Neural cell (in vitro differentiated cells): Measurements from ENCODE around the gene RPLP2. TPM values are rescaled to one million over a fixed set of nuclear protein-coding genes. Genes with fewer than 3 reads are reported as not detected.

Source experiments
- H2AFZ ChIP-seq: fragments of 200-600, 300-800 bp; sonication (generic), shearing (Covaris generic); 2 replicates; pipeline ENCODE4 v1.6.0; 2014; ENCODE audit warnings: low read depth, mild to moderate bottlenecking, antibody characterized with exemption, low read length, moderate library complexity
- H3F3A ChIP-seq: fragments of 200-600 bp; shearing (Covaris generic); 2 replicates; pipeline ENCODE4 v1.6.1; 2016; ENCODE audit warnings: mild to moderate bottlenecking, moderate library complexity, mixed read lengths, antibody characterized with exemption, low read length; ENCODE audit not compliant: insufficient read depth, poor library complexity, severe bottlenecking
- H3K27ac ChIP-seq: fragments of 200-600, 300-800 bp; sonication (generic), shearing (Covaris generic); 2 replicates; pipeline ENCODE4 v1.5.1; 2014; ENCODE audit warnings: mild to moderate bottlenecking, low read length, moderate library complexity
- H3K27me3 ChIP-seq: fragments of 300-800, 200-600 bp; sonication (generic), shearing (Covaris generic); 2 replicates; pipeline ENCODE4 v1.6.0; 2014; ENCODE audit warnings: mild to moderate bottlenecking, low read depth, low read length, moderate library complexity; ENCODE audit not compliant: insufficient read depth
- H3K36me3 ChIP-seq: fragments of 300-800, 200-600 bp; sonication (generic), shearing (Covaris generic); 2 replicates; pipeline ENCODE4 v1.5.1; 2014; ENCODE audit warnings: mild to moderate bottlenecking, antibody characterized with exemption, low read length, moderate library complexity; ENCODE audit not compliant: insufficient read depth
- H3K4me2 ChIP-seq: fragments of 300-800, 200-600 bp; sonication (generic), shearing (Covaris generic); 2 replicates; pipeline ENCODE4 v1.6.0; 2014; ENCODE audit warnings: mild to moderate bottlenecking, low read length
- H3K4me3 ChIP-seq: fragments of 300-800, 200-600 bp; sonication (generic), shearing (Covaris generic); 2 replicates; pipeline ENCODE4 v1.5.1; 2014; ENCODE audit warnings: mild to moderate bottlenecking, low read length, moderate library complexity
- H3K79me2 ChIP-seq: fragments of 200-600 bp; shearing (Covaris generic); replicated peaks from 2 replicates; pipeline ENCODE4 v1.6.0; 2014; ENCODE audit warnings: mild to moderate bottlenecking, low read length, moderate library complexity; ENCODE audit not compliant: insufficient read depth
- H3K9ac ChIP-seq: fragments of 300-800, 200-600 bp; sonication (generic), shearing (Covaris generic); 2 replicates; pipeline ENCODE4 v1.6.1; 2016; ENCODE audit warnings: mild to moderate bottlenecking, low read length, mixed read lengths
- H3K9me2 ChIP-seq: fragments of 200-600 bp; shearing (Covaris generic); 2 replicates; pipeline ENCODE4 v1.6.1; 2016; ENCODE audit warnings: mild to moderate bottlenecking, low read length, mixed read lengths; ENCODE audit not compliant: insufficient read depth
- H3K9me3 ChIP-seq: fragments of 200-600, 300-800 bp; sonication (generic), shearing (Covaris generic); 2 replicates; pipeline ENCODE4 v1.6.1; 2016; ENCODE audit warnings: mild to moderate bottlenecking, mixed run types, low read length, moderate library complexity, mixed read lengths
- H4K20me1 ChIP-seq: fragments of 200-600 bp; shearing (Covaris generic); 2 replicates; pipeline ENCODE4 v1.6.1; 2016; ENCODE audit warnings: mild to moderate bottlenecking, mixed run types; ENCODE audit not compliant: insufficient read depth
- EP300 ChIP-seq: fragments of 450-650 bp; conservative IDR thresholded peaks from 2 replicates; pipeline ENCODE4 v1.6.1; 2014; ENCODE audit warnings: antibody characterized with exemption, mild to moderate bottlenecking, moderate library complexity; ENCODE audit not compliant: poor library complexity, severe bottlenecking
- EZH2 ChIP-seq: fragments of 200-600, 300-800 bp; shearing (Covaris generic), sonication (generic); IDR thresholded peaks from 2 replicates; pipeline ENCODE4 v1.6.1; 2014; ENCODE audit warnings: antibody characterized with exemption, low read length, borderline replicate concordance, mild to moderate bottlenecking; ENCODE audit not compliant: insufficient read depth, poor library complexity, severe bottlenecking
- MXI1 ChIP-seq: fragments of 450-650 bp; conservative IDR thresholded peaks from 2 replicates; pipeline ENCODE4 v1.6.1; 2014; ENCODE audit warnings: antibody characterized with exemption, mild to moderate bottlenecking; ENCODE audit not compliant: poor library complexity, severe bottlenecking
- POLR2AphosphoS5 ChIP-seq: IDR thresholded peaks from 2 replicates; pipeline ENCODE4 v1.6.1; 2012
- RAD21 ChIP-seq: fragments of 450-650 bp; conservative IDR thresholded peaks from 2 replicates; pipeline ENCODE4 v1.6.1; 2014; ENCODE audit warnings: antibody characterized with exemption, mild to moderate bottlenecking, moderate library complexity
- SMC3 ChIP-seq: fragments of 450-650 bp; conservative IDR thresholded peaks from 2 replicates; pipeline ENCODE4 v1.6.1; 2014; ENCODE audit warnings: antibody characterized with exemption, mild to moderate bottlenecking, moderate library complexity; ENCODE audit not compliant: poor library complexity
- TAF1 ChIP-seq: IDR thresholded peaks from 2 replicates; pipeline ENCODE4 v1.6.1; 2012; ENCODE audit warnings: low read depth
- polyA plus RNA-seq: library from polyadenylated mRNA; depleted of rRNA; stranded (reverse); fragments of >200 nt; gene quantifications from 2 replicates; pipeline ENCODE4 v1.2.3, GENCODE V29; 2014
- TF ChIP-seq, protein P1 (sequence below): fragments of 450-650 bp; IDR thresholded peaks from 2 replicates; pipeline ENCODE4 v1.5.1; 2014; ENCODE audit warnings: antibody characterized with exemption, mild to moderate bottlenecking, moderate library complexity; ENCODE audit not compliant: poor library complexity, severe bottlenecking
- TF ChIP-seq, protein P2 (sequence below): IDR thresholded peaks from 2 replicates; pipeline ENCODE4 v1.6.1; 2012; ENCODE audit warnings: borderline replicate concordance

The RPLP2 gene
- polyA plus RNA-seq, 1 donor from 2014 or later: 147 TPM

- Histone ChIP-seq H3F3A (no peaks in the 10 kb centered on the region), H3K9me3 (no peaks in the 10 kb centered on the region), H3K27ac (no peak overlapping the region), H4K20me1 (no peaks in the 10 kb centered on the region), H3K4me2 (no peak overlapping the region), H3K27me3 (no peaks in the 10 kb centered on the region), H3K79me2 (peaks cover 13% of the 10 kb centered on the region), H3K4me3 (no peak overlapping the region), H3K9ac (no peak overlapping the region), H2AFZ (no peak overlapping the region), H3K36me3 (no peaks in the 10 kb centered on the region), H3K9me2 (no peaks in the 10 kb centered on the region)
- TF ChIP-seq RAD21: no peak
- TF ChIP-seq POLR2AphosphoS5: no peak
- TF ChIP-seq MXI1: no peak
- TF ChIP-seq, protein P1, sequence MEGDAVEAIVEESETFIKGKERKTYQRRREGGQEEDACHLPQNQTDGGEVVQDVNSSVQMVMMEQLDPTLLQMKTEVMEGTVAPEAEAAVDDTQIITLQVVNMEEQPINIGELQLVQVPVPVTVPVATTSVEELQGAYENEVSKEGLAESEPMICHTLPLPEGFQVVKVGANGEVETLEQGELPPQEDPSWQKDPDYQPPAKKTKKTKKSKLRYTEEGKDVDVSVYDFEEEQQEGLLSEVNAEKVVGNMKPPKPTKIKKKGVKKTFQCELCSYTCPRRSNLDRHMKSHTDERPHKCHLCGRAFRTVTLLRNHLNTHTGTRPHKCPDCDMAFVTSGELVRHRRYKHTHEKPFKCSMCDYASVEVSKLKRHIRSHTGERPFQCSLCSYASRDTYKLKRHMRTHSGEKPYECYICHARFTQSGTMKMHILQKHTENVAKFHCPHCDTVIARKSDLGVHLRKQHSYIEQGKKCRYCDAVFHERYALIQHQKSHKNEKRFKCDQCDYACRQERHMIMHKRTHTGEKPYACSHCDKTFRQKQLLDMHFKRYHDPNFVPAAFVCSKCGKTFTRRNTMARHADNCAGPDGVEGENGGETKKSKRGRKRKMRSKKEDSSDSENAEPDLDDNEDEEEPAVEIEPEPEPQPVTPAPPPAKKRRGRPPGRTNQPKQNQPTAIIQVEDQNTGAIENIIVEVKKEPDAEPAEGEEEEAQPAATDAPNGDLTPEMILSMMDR: no peak
- no peak for TF ChIP-seq TAF1
- TF ChIP-seq, protein P2, sequence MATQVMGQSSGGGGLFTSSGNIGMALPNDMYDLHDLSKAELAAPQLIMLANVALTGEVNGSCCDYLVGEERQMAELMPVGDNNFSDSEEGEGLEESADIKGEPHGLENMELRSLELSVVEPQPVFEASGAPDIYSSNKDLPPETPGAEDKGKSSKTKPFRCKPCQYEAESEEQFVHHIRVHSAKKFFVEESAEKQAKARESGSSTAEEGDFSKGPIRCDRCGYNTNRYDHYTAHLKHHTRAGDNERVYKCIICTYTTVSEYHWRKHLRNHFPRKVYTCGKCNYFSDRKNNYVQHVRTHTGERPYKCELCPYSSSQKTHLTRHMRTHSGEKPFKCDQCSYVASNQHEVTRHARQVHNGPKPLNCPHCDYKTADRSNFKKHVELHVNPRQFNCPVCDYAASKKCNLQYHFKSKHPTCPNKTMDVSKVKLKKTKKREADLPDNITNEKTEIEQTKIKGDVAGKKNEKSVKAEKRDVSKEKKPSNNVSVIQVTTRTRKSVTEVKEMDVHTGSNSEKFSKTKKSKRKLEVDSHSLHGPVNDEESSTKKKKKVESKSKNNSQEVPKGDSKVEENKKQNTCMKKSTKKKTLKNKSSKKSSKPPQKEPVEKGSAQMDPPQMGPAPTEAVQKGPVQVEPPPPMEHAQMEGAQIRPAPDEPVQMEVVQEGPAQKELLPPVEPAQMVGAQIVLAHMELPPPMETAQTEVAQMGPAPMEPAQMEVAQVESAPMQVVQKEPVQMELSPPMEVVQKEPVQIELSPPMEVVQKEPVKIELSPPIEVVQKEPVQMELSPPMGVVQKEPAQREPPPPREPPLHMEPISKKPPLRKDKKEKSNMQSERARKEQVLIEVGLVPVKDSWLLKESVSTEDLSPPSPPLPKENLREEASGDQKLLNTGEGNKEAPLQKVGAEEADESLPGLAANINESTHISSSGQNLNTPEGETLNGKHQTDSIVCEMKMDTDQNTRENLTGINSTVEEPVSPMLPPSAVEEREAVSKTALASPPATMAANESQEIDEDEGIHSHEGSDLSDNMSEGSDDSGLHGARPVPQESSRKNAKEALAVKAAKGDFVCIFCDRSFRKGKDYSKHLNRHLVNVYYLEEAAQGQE: no peak
- no peak for TF ChIP-seq EP300
- no peak for TF ChIP-seq SMC3
These were observed 10.0 kb upstream of the RPLP2 start for GRCh38 chr11:799641-800316.

- Histone ChIP-seq H3K36me3 (no peaks in the 10 kb centered on the region), H2AFZ (no peak overlapping the region), H3K4me3 (no peak overlapping the region), H3K9me2 (no peaks in the 10 kb centered on the region), H3K27me3 (no peaks in the 10 kb centered on the region), H3K27ac (no peak overlapping the region), H3K9ac (no peak overlapping the region), H3F3A (no peaks in the 10 kb centered on the region), H3K79me2 (peaks cover 13% of the 10 kb centered on the region), H4K20me1 (no peaks in the 10 kb centered on the region), H3K4me2 (no peak overlapping the region), H3K9me3 (no peaks in the 10 kb centered on the region)
- TF ChIP-seq TAF1: no peak
- no peak for TF ChIP-seq SMC3
- TF ChIP-seq POLR2AphosphoS5: no peak
- no peak for TF ChIP-seq EP300
- TF ChIP-seq, protein P1: no peak
- TF ChIP-seq RAD21: no peak
- TF ChIP-seq MXI1: no peak
- TF ChIP-seq, protein P2: no peak
- TF ChIP-seq EZH2: no peak
These were observed 9.3 kb upstream of the RPLP2 start for GRCh38 chr11:800473-800872.
